HepG2 (cell line): ENCODE data around the gene CDH13. TPM values are rescaled to one million over a fixed set of nuclear protein-coding genes. Genes with fewer than 3 reads are reported as not detected.

Experiments used
- ATAC-seq: fragments of 200-7000 bp; cut with Tn5 transposase; 3 replicates; pipeline ENCODE4 v1.9.1; 2020; ENCODE audit warnings: mild to moderate bottlenecking, moderate library complexity
- BruUV-seq: library from RNA; stranded (reverse); fragments of 400-500 nt; replicated peaks from 2 replicates; lab custom pipeline; 2021; lab: Mats Ljungman, UMichigan
- CTCF ChIA-PET: fragments of 300-600 bp; formaldehyde crosslinking; extraction: SDS; loops from one replicate; lab custom pipeline; 2021; ENCODE audit warnings: low total read pairs, inconsistent platforms, low intra/inter-chr PET ratio; lab: Yijun Ruan, JAX
- POLR2A ChIA-PET: fragments of 350-600 bp; sonication (Branson Sonifier 250); formaldehyde crosslinking; loops from one replicate; lab custom pipeline; 2020; ENCODE audit warnings: antibody characterized with exemption, inconsistent platforms; lab: Yijun Ruan, JAX
- DNase-seq: peaks from one replicate; pipeline ENCODE4 v3.0.0-alpha.2; 2015; ENCODE audit warnings: low spot score
- FAIRE-seq: peaks from 3 replicates; lab custom pipeline; 2011; peaks lifted over from hg19 to GRCh38; lab: Jason Lieb, UNC
- H2AFZ ChIP-seq: one replicate; pipeline ENCODE4 v1.6.1; 2011; ENCODE audit warnings: low read length, inconsistent platforms
- H3K27ac ChIP-seq: fragments of 300-600 bp; 3 replicates; pipeline ENCODE4 v1.8.0; 2011; ENCODE audit warnings: mixed run types, mild to moderate bottlenecking, mixed read lengths, low read length, inconsistent platforms; ENCODE audit not compliant: insufficient read depth; ENCODE audit errors: extremely low read length
- H3K27me3 ChIP-seq, 2 experiments: fragments of 200-600 bp in 1 of 2; 2 replicates in 1 of 2; 3 replicates in 1 of 2; pipeline versions ENCODE4 v1.6.0 to v1.8.0; 2011; ENCODE audit warnings: low read length in 2 of 2, mild to moderate bottlenecking in 2 of 2, moderate library complexity in 2 of 2, inconsistent platforms in 1 of 2; ENCODE audit not compliant: insufficient read depth in 2 of 2, control insufficient read depth in 1 of 2
- H3K36me3 ChIP-seq, 2 experiments: fragments of 200-600 bp in 1 of 2; replicated peaks in 1 of 2; 2 replicates in 1 of 2; 3 replicates in 1 of 2; pipeline versions ENCODE4 v1.5.1 to v1.8.0; 2011; ENCODE audit warnings: low read length in 2 of 2, inconsistent platforms in 1 of 2; ENCODE audit not compliant: insufficient read depth in 2 of 2, control insufficient read depth in 1 of 2
- H3K4me1 ChIP-seq: 2 replicates; pipeline ENCODE4 v1.5.1; 2012; ENCODE audit warnings: low read length, inconsistent platforms; ENCODE audit not compliant: insufficient read depth
- H3K4me2 ChIP-seq: 2 replicates; pipeline ENCODE4 v1.6.0; 2011; ENCODE audit warnings: low read depth, low read length, inconsistent platforms
- H3K4me3 ChIP-seq, 3 experiments: fragments of 200-600 bp in 1 of 3; sonication (generic), shearing (Covaris generic) in 1 of 3; replicated peaks in 1 of 3; 2 replicates each; pipeline ENCODE4 v1.5.1; 2011 to 2016; ENCODE audit warnings: low read length in 3 of 3, inconsistent platforms in 2 of 3, low read depth in 2 of 3, mild to moderate bottlenecking in 2 of 3, control low read depth in 1 of 3, mixed read lengths in 1 of 3; ENCODE audit not compliant: insufficient read depth in 1 of 3
- H3K79me2 ChIP-seq: one replicate; pipeline ENCODE4 v1.6.1; 2011; ENCODE audit warnings: low read length, inconsistent platforms; ENCODE audit not compliant: insufficient read depth
- H3K9ac ChIP-seq: 2 replicates; pipeline ENCODE4 v1.6.0; 2011; ENCODE audit warnings: mild to moderate bottlenecking, low read depth, low read length, inconsistent platforms; ENCODE audit not compliant: insufficient read depth
- H3K9me3 ChIP-seq: 2 replicates; pipeline ENCODE4 v1.5.1; 2012; ENCODE audit warnings: mild to moderate bottlenecking, low read length
- H4K20me1 ChIP-seq: 2 replicates; pipeline ENCODE4 v1.6.0; 2011; ENCODE audit warnings: inconsistent platforms, mild to moderate bottlenecking, low read length, moderate library complexity; ENCODE audit not compliant: insufficient read depth
- CC2D1A ChIP-seq: sonication (generic); formaldehyde crosslinking; IDR thresholded peaks from 2 replicates; pipeline ENCODE4 v1.8.1; 2023; ENCODE audit warnings: mild to moderate bottlenecking, missing genetic modification reagents
- ELF4 ChIP-seq: sonication (generic); formaldehyde crosslinking; IDR thresholded peaks from 2 replicates; pipeline ENCODE4 v1.5.0; 2020; ENCODE audit warnings: missing genetic modification reagents, mild to moderate bottlenecking, moderate library complexity, borderline replicate concordance
- KDM2A ChIP-seq: sonication (generic); formaldehyde crosslinking; IDR thresholded peaks from 2 replicates; pipeline ENCODE4 v1.4.0; 2020; ENCODE audit warnings: low read depth, missing genetic modification reagents, borderline replicate concordance
- KDM6A ChIP-seq: IDR thresholded peaks from 2 replicates; pipeline ENCODE4 v1.6.1; 2016; ENCODE audit warnings: low read depth
- MXD4 ChIP-seq: IDR thresholded peaks from 2 replicates; pipeline ENCODE4 v1.6.1; 2016; ENCODE audit warnings: mild to moderate bottlenecking, missing biosample characterization, missing genetic modification reagents
- NKX3-1 ChIP-seq: sonication (generic); formaldehyde crosslinking; IDR thresholded peaks from 2 replicates; pipeline ENCODE4 v1.5.0; 2020; ENCODE audit warnings: missing genetic modification reagents
- SOX13 ChIP-seq, 3 experiments: fragments of 450-650 bp in 1 of 3; sonication (generic) in 1 of 3; formaldehyde crosslinking in 1 of 3; IDR thresholded peaks in 2 of 3; conservative IDR thresholded peaks in 1 of 3; 2 replicates each; pipeline versions ENCODE4 v1.5.0 to v1.6.1; 2016 to 2020; ENCODE audit warnings: antibody characterized with exemption in 1 of 3, mild to moderate bottlenecking in 1 of 3, missing compliant biosample characterization in 1 of 3, missing genetic modification reagents in 1 of 3, moderate library complexity in 1 of 3
- ZBTB46 ChIP-seq: sonication (generic); formaldehyde crosslinking; IDR thresholded peaks from 2 replicates; pipeline ENCODE4 v1.4.0; 2020; ENCODE audit warnings: mild to moderate bottlenecking, missing genetic modification reagents, borderline replicate concordance
- ZKSCAN5 ChIP-seq: sonication (generic); formaldehyde crosslinking; IDR thresholded peaks from 2 replicates; pipeline ENCODE4 v1.5.1; 2020; ENCODE audit warnings: mild to moderate bottlenecking, missing genetic modification reagents
- ZNF484 ChIP-seq: sonication (generic); formaldehyde crosslinking; IDR thresholded peaks from 2 replicates; pipeline ENCODE4 v1.5.1; 2020; ENCODE audit warnings: mild to moderate bottlenecking, low read depth, missing genetic modification reagents, borderline replicate concordance
- WGBS: methylation state at CpG from one replicate; pipeline ENCODE4 v1.1.6; 2017; ENCODE audit warnings: low lambda C conversion rate; 5-methylcytosine and 5-hydroxymethylcytosine counted together
- in situ Hi-C: cut with HindIII; loops from 2 replicates; pipeline ENCODE4 v1.10.0; 2017; ENCODE audit warnings: low pct_unique_long_range_greater_than_20kb; ENCODE audit not compliant: extremely low pct_ligation_motif_present
- intact Hi-C: fragments of 100-400 bp; cut with micrococcal nuclease; formaldehyde crosslinking; loops from one replicate; pipeline ENCODE4 v1.10.0; 2022; ENCODE audit not compliant: unreplicated experiment
- polyA plus RNA-seq, 8 experiments: library from polyadenylated mRNA; depleted of rRNA in 3 of 8; stranded (reverse) in 7 of 8; unstranded in 1 of 8; fragments of >200 nt; fragmentation: Illumina TruSeq in 4 of 8; extraction: Trizol in 4 of 8; gene quantifications; 2 replicates each; pipeline versions ENCODE4 v1.2.1 to v1.2.3, GENCODE V29; 2011 to 2016; ENCODE audit warnings: low read depth in 4 of 8, missing spikeins in 1 of 8, mixed read lengths in 1 of 8; ENCODE audit not compliant: insufficient read depth in 1 of 8
- total RNA-seq, 5 experiments: library from RNA; depleted of rRNA; stranded (reverse); fragments of >200 nt; fragmentation: Illumina TruSeq; extraction: Trizol; gene quantifications; 2 replicates each; pipeline ENCODE4 v1.2.3, GENCODE V29; 2016; ENCODE audit warnings: low read depth in 1 of 5

The CDH13 gene
- total and polyA plus RNA-seq, 2 of the 13 experiments (the other 11 are each of a cell fraction or from before 2014, with no cell fraction given): not detected

DNA sequence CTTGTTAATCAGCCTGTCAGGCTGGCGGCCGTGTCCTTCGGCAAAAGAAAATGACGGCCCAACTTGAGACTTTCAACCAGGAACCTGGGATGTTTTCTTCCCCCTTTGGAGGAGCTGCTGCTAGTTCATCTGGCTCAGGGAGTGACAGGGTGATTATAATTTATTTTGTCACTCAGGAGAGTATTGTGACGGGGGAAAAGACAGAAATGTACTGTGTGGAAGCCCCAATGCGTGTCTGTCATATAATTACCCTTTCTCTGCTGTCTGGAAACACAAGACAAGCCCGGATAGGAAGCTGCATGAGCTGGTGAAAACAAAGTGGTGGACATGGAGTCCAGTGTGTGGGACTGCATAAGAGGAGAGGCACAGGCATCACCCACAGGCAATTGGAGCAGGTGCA, 854.8 kb downstream of the CDH13 start:
- intact Hi-C loops (no loop called here), in situ Hi-C loops (no loop called here)
- Histone ChIP-seq H3K27ac (no peak overlapping the region), H3K79me2 (no peaks in the 10 kb centered on the region), H3K9ac (no peak overlapping the region), H4K20me1 (no peaks in the 10 kb centered on the region), H3K36me3 (no peaks in the 10 kb centered on the region), H2AFZ (no peak overlapping the region), H3K4me1 (no peaks in the 10 kb centered on the region), H3K9me3 (no peaks in the 10 kb centered on the region), H3K4me3 (no peak overlapping the region), H3K4me2 (no peak overlapping the region), H3K27me3 (no peaks in the 10 kb centered on the region)
- ATAC-seq (no peak), DNase-seq (no peak), FAIRE-seq (no peak)
- 38% methylated on average over 7 of the region's 7 CpGs for WGBS
- BruUV-seq: no TSS peak
- CTCF ChIA-PET: no interaction called here
- POLR2A ChIA-PET: no interaction called here
- TF ChIP-seq ZBTB46 (CRISPR knock-in tag): no peak
- no peak for TF ChIP-seq KDM2A (CRISPR knock-in tag)
- TF ChIP-seq ZKSCAN5: no peak
- TF ChIP-seq NKX3-1 (CRISPR knock-in tag): no peak
- TF ChIP-seq ELF4: no peak
- no peak for TF ChIP-seq SOX13 (IDR thresholded peaks at IDR 0.05)
- TF ChIP-seq SOX13 (CRISPR knock-in tag; conservative IDR thresholded peaks at IDR 0.05 in 1 of 2, IDR thresholded peaks at IDR 0.05 in 1 of 2): no peak
- TF ChIP-seq KDM6A (CRISPR knock-in tag): no peak
- TF ChIP-seq MXD4 (CRISPR knock-in tag): no peak
- TF ChIP-seq CC2D1A (CRISPR knock-in tag): no peak
- no peak for TF ChIP-seq ZNF484 (CRISPR knock-in tag)
